IMR-90 (cell line): ENCODE data around the gene PITPNM2. TPM values are rescaled to one million over a fixed set of nuclear protein-coding genes. Genes with fewer than 3 reads are reported as not detected.
A peak's percentile ranks its signal among the peaks of the same experiment; 100 is the strongest.

Experiments
- ATAC-seq: fragments of 200-7000 bp; cut with Tn5 transposase; 2 replicates; pipeline ENCODE4 v1.9.1; 2020; ENCODE audit warnings: low read depth, mild to moderate bottlenecking, moderate library complexity
- BruUV-seq: library from RNA; stranded (reverse); fragments of 400-500 nt; replicated peaks from 2 replicates; lab custom pipeline; 2021; lab: Mats Ljungman, UMichigan
- CTCF ChIA-PET: fragments of 300-600 bp; formaldehyde crosslinking; extraction: SDS; loops from one replicate; lab custom pipeline; 2021; ENCODE audit warnings: antibody characterized with exemption; lab: Yijun Ruan, JAX
- POLR2A ChIA-PET: fragments of 300-600 bp; sonication (Branson Sonifier 250); formaldehyde crosslinking; loops from one replicate; lab custom pipeline; 2022; ENCODE audit warnings: antibody characterized with exemption; ENCODE audit not compliant: unreplicated experiment; lab: Charles Lee
- DNase-seq: peaks from one replicate; pipeline ENCODE4 v3.0.0; 2013
- H2AFZ ChIP-seq: replicated peaks from 2 replicates; pipeline ENCODE3; 2013; ENCODE audit warnings: low read length, mild to moderate bottlenecking; ENCODE audit not compliant: poor library complexity
- H2AK5ac ChIP-seq: 2 replicates; pipeline ENCODE4 v1.6.1; 2013; ENCODE audit warnings: low read depth, low read length, inconsistent platforms
- H2AK9ac ChIP-seq: replicated peaks from 2 replicates; pipeline ENCODE3; 2013; ENCODE audit warnings: mild to moderate bottlenecking, low read depth, low read length, moderate library complexity; ENCODE audit not compliant: poor library complexity
- H2BK120ac ChIP-seq: 2 replicates; pipeline ENCODE4 v1.6.1; 2013; ENCODE audit warnings: low read depth, low read length, inconsistent platforms
- H2BK15ac ChIP-seq: 3 replicates; pipeline ENCODE4 v1.6.1; 2013; ENCODE audit warnings: low read depth, low read length, inconsistent platforms
- H2BK20ac ChIP-seq: 2 replicates; pipeline ENCODE4 v1.6.1; 2013; ENCODE audit warnings: low read depth, mild to moderate bottlenecking, inconsistent platforms, low read length, moderate library complexity
- H2BK5ac ChIP-seq: 2 replicates; pipeline ENCODE4 v1.6.1; 2013; ENCODE audit warnings: mild to moderate bottlenecking, low read depth, low read length, inconsistent platforms; ENCODE audit not compliant: poor library complexity, severe bottlenecking
- H3K14ac ChIP-seq: replicated peaks from 2 replicates; pipeline ENCODE4 v1.6.1; 2013; ENCODE audit warnings: low read depth, low read length, inconsistent platforms
- H3K18ac ChIP-seq: 2 replicates; pipeline ENCODE4 v1.6.1; 2013; ENCODE audit warnings: low read depth, low read length, control low read depth
- H3K23ac ChIP-seq: 2 replicates; pipeline ENCODE4 v1.6.1; 2013; ENCODE audit warnings: low read depth, low read length, inconsistent platforms
- H3K27ac ChIP-seq: 2 replicates; pipeline ENCODE4 v1.5.1; 2013; ENCODE audit warnings: mild to moderate bottlenecking, control low read depth, low read length; ENCODE audit not compliant: insufficient read depth
- H3K27me3 ChIP-seq: 2 replicates; pipeline ENCODE4 v1.6.1; 2013; ENCODE audit warnings: low read length; ENCODE audit not compliant: control insufficient read depth, insufficient read depth
- H3K36me3 ChIP-seq: 2 replicates; pipeline ENCODE4 v1.6.1; 2013; ENCODE audit warnings: low read length, mixed read lengths; ENCODE audit not compliant: control insufficient read depth, insufficient read depth
- H3K4ac ChIP-seq: 2 replicates; pipeline ENCODE4 v1.6.1; 2013; ENCODE audit warnings: low read depth, low read length, inconsistent platforms
- H3K4me1 ChIP-seq: 2 replicates; pipeline ENCODE4 v1.6.1; 2013; ENCODE audit warnings: low read length, mixed read lengths; ENCODE audit not compliant: control insufficient read depth, insufficient read depth
- H3K4me2 ChIP-seq: 2 replicates; pipeline ENCODE4 v1.6.1; 2013; ENCODE audit warnings: low read depth, mild to moderate bottlenecking, control low read depth, low read length, moderate library complexity
- H3K4me3 ChIP-seq: 2 replicates; pipeline ENCODE4 v1.5.1; 2013; ENCODE audit warnings: low read depth, mild to moderate bottlenecking, control low read depth, low read length, moderate library complexity; ENCODE audit not compliant: insufficient read depth
- H3K56ac ChIP-seq: 2 replicates; pipeline ENCODE4 v1.6.1; 2013; ENCODE audit warnings: low read length, inconsistent platforms; ENCODE audit not compliant: insufficient read depth; ENCODE audit errors: extremely low read depth
- H3K79me1 ChIP-seq, 2 experiments: 2 replicates each; pipeline ENCODE4 v1.6.1; 2013; ENCODE audit warnings: low read length in 2 of 2, inconsistent platforms in 1 of 2, low read depth in 1 of 2
- H3K9ac ChIP-seq: 2 replicates; pipeline ENCODE4 v1.6.1; 2013; ENCODE audit warnings: low read depth, low read length, control low read depth
- H3K9me1 ChIP-seq: 2 replicates; pipeline ENCODE4 v1.6.1; 2013; ENCODE audit warnings: low read length, inconsistent platforms; ENCODE audit not compliant: insufficient read depth
- H3K9me3 ChIP-seq: 2 replicates; pipeline ENCODE4 v1.6.1; 2013; ENCODE audit warnings: low read length; ENCODE audit not compliant: control insufficient read depth, insufficient read depth
- H4K20me1 ChIP-seq: 2 replicates; pipeline ENCODE4 v1.6.1; 2013; ENCODE audit warnings: low read length, inconsistent platforms; ENCODE audit not compliant: insufficient read depth
- H4K5ac ChIP-seq: 2 replicates; pipeline ENCODE4 v1.6.1; 2013; ENCODE audit warnings: mild to moderate bottlenecking, low read depth, low read length, control low read depth
- H4K8ac ChIP-seq, 2 experiments: 2 replicates each; pipeline ENCODE4 v1.6.1; 2013; ENCODE audit warnings: low read depth in 2 of 2, low read length in 2 of 2, control low read depth in 1 of 2, inconsistent platforms in 1 of 2
- H4K91ac ChIP-seq: 2 replicates; pipeline ENCODE4 v1.6.1; 2013; ENCODE audit warnings: low read depth, low read length, inconsistent platforms; ENCODE audit not compliant: insufficient read depth
- BHLHE40 ChIP-seq: fragments of 150-350 bp; IDR thresholded peaks from 2 replicates; pipeline ENCODE4 v1.6.1; 2016; ENCODE audit warnings: mild to moderate bottlenecking, low read depth, low read length
- CHD1 ChIP-seq: IDR thresholded peaks from 2 replicates; pipeline ENCODE4 v1.6.1; 2012; ENCODE audit warnings: low read depth, low read length, improper control_type of control experiment
- CTCF ChIP-seq: conservative IDR thresholded peaks from 2 replicates; pipeline ENCODE4 v1.5.1; 2012; ENCODE audit warnings: mild to moderate bottlenecking, low read depth, low read length, improper control_type of control experiment
- ELK1 ChIP-seq: fragments of 150-350 bp; IDR thresholded peaks from 2 replicates; pipeline ENCODE4 v1.6.1; 2016; ENCODE audit warnings: low read depth, mild to moderate bottlenecking, low read length, moderate library complexity, borderline replicate concordance
- MAFK ChIP-seq: IDR thresholded peaks from 2 replicates; pipeline ENCODE4 v1.6.1; 2012; ENCODE audit warnings: low read depth, low read length, improper control_type of control experiment
- MAZ ChIP-seq: IDR thresholded peaks from 2 replicates; pipeline ENCODE4 v1.6.1; 2012; ENCODE audit warnings: low read depth, mild to moderate bottlenecking, low read length, improper control_type of control experiment, moderate library complexity, borderline replicate concordance
- MXI1 ChIP-seq: IDR thresholded peaks from 2 replicates; pipeline ENCODE4 v1.6.1; 2012; ENCODE audit warnings: low read depth, mild to moderate bottlenecking, low read length, moderate library complexity, borderline replicate concordance
- NFE2L2 ChIP-seq: fragments of 150-350 bp; IDR thresholded peaks from 2 replicates; pipeline ENCODE4 v1.6.1; 2016; ENCODE audit warnings: low read depth, mild to moderate bottlenecking, low read length
- POLR2A ChIP-seq: IDR thresholded peaks from 2 replicates; pipeline ENCODE4 v1.6.1; 2012; ENCODE audit warnings: mild to moderate bottlenecking, low read depth, low read length
- RAD21 ChIP-seq: IDR thresholded peaks from 2 replicates; pipeline ENCODE4 v1.6.1; 2012; ENCODE audit warnings: low read length, improper control_type of control experiment
- RCOR1 ChIP-seq: IDR thresholded peaks from 2 replicates; pipeline ENCODE4 v1.6.1; 2012; ENCODE audit warnings: mild to moderate bottlenecking, low read length, improper control_type of control experiment; ENCODE audit not compliant: insufficient replicate concordance
- SMC3 ChIP-seq: fragments of 150-350 bp; IDR thresholded peaks from 2 replicates; pipeline ENCODE4 v1.6.1; 2016; ENCODE audit warnings: low read depth, mild to moderate bottlenecking, antibody characterized with exemption, low read length, moderate library complexity
- USF2 ChIP-seq: fragments of 150-350 bp; IDR thresholded peaks from 2 replicates; pipeline ENCODE4 v1.6.1; 2017; ENCODE audit warnings: mild to moderate bottlenecking, antibody characterized with exemption, low read length, low read depth
- WGBS, 2 experiments: methylation state at CpG; one replicate each; pipeline versions ENCODE4 v1.1.5 to v1.1.7; 2013; ENCODE audit warnings: missing lambda C conversion rate in 2 of 2; ENCODE audit not compliant: insufficient read length in 1 of 2; ENCODE audit errors: extremely low coverage in 2 of 2; 5-methylcytosine and 5-hydroxymethylcytosine counted together
- dilution Hi-C: fragments of 300-500 bp; cut with HindIII; formaldehyde crosslinking; loops from one replicate; pipeline ENCODE4 v1.14.3; 2018; ENCODE audit warnings: low sequenced_read_pairs; ENCODE audit not compliant: unreplicated experiment
- in situ Hi-C: fragments of 300-500 bp; cut with MboI; formaldehyde crosslinking; loops from 3 replicates; pipeline ENCODE4 v1.14.3; 2019; ENCODE audit warnings: low sequenced_read_pairs, inconsistent platforms, mixed read lengths
- intact Hi-C: fragments of 100-400 bp; cut with micrococcal nuclease; formaldehyde crosslinking; loops from 2 replicates; pipeline ENCODE4 v1.10.0; 2022
- polyA plus RNA-seq, 3 experiments: library from polyadenylated mRNA; depleted of rRNA; stranded (reverse); fragments of >200 nt; gene quantifications; 2 replicates each; pipeline ENCODE4 v1.2.3, GENCODE V29; 2012; ENCODE audit warnings: low replicate concordance in 1 of 3
- total RNA-seq: library from RNA; depleted of rRNA; stranded (reverse); fragments of >200 nt; gene quantifications from 2 replicates; pipeline ENCODE4 v1.2.3, GENCODE V29; 2012

Gene PITPNM2
- total and polyA plus RNA-seq, 2 of the 4 experiments (the other 2 are of a cell fraction): 1.6 to 3.0 TPM

GRCh38 chr12:123131291-123131832 is 19.5 kb downstream of the PITPNM2 start:
- Histone ChIP-seq H3K4me2 (no peak overlapping the region), H2BK120ac (peak overlapping the region; percentile 46; the same call in 1 of the 2 replicates), H2AFZ (no peak overlapping the region), H2AK5ac (peak overlapping the region; percentile 82; the same call in 1 of the 2 replicates), H2BK5ac (peak overlapping the region; percentile 2), H3K9me1 (peaks cover 14% of the 10 kb centered on the region), H4K20me1 (0 out of 2 replicates have a peak, but pooled peaks cover 6% of the 10 kb centered on the region), H3K27me3 (no peaks in the 10 kb centered on the region), H3K79me1 (peaks cover 15 to 43% of the 10 kb centered on the region in 2 experiments), H3K23ac (0 out of 2 replicates have a peak overlapping the region, but pooled peaks have one; percentile 56), H2AK9ac (peak overlapping the region; percentile 70), H3K27ac (no peak overlapping the region), H3K4ac (peak overlapping the region; percentile 79), H3K4me1 (peaks cover 16% of the 10 kb centered on the region), H3K56ac (no peak overlapping the region), H3K14ac (peak overlapping the region; percentile 63; the same call in 1 of the 2 replicates), H4K8ac (peak overlapping the region in 1 of 2 experiments; percentile 45; a peak in 1 of 4 replicates), H3K9me3 (no peaks in the 10 kb centered on the region), H2BK20ac (peak overlapping the region; percentile 62; the same call in 1 of the 2 replicates), H3K18ac (peak overlapping the region; percentile 67), H4K91ac (peak overlapping the region; percentile 10; the same call in 1 of the 2 replicates), H3K36me3 (peaks cover 2% of the 10 kb centered on the region; the same call in 1 of the 2 replicates), H4K5ac (no peak overlapping the region), H2BK15ac (peak overlapping the region; percentile 13; the same call in 2 of the 3 replicates), H3K9ac (no peak overlapping the region), H3K4me3 (no peak overlapping the region)
- ChIA-PET POLR2A (no interaction called here), CTCF (no interaction called here)
- in situ Hi-C loops: no loop called here
- WGBS, 2 experiments: 100% methylated on average over 1 of the region's 4 CpGs; no CpG with 5 or more reads in 1 of the 2 experiments
- intact Hi-C loops: no loop called here
- ATAC-seq: no peak
- dilution Hi-C loops: no loop called here
- no peak for DNase-seq
- BruUV-seq: no TSS peak
- TF ChIP-seq NFE2L2 (no peak), RCOR1 (no peak), ELK1 (no peak), BHLHE40 (no peak), MAZ (no peak), POLR2A (no peak), USF2 (no peak), SMC3 (no peak), RAD21 (no peak), MAFK (no peak), MXI1 (no peak), CTCF (no peak), CHD1 (no peak)
